ENCODE data around the gene SCN3A.

SCN3A gene

GRCh38 chr2:165056564-165056963, 147.3 kb downstream of the SCN3A start:
- Histone ChIP-seq H3K9me2 (replicated peaks; ENCODE audit: insufficient read depth, low read length) (no peaks in the 10 kb centered on the region), H3K4me3 (ENCODE audit: low read length) (no peak overlapping the region), H4K20me1 (ENCODE audit: insufficient read depth, low read length) (no peaks in the 10 kb centered on the region), H3K9ac (ENCODE audit: low read length) (no peak overlapping the region), H3K36me3 (replicated peaks; ENCODE audit: insufficient read depth, low read length) (no peaks in the 10 kb centered on the region), H3F3A (ENCODE audit: insufficient read depth, low read length) (no peaks in the 10 kb centered on the region), H3K27me3 (replicated peaks; ENCODE audit: insufficient read depth, low read length) (no peaks in the 10 kb centered on the region), H3K79me2 (ENCODE audit: low read length) (no peaks in the 10 kb centered on the region), H3K4me2 (ENCODE audit: low read depth, low read length) (no peak overlapping the region), H3K27ac (ENCODE audit: low read length) (no peak overlapping the region), H3K4me1 (ENCODE audit: low read length) (peaks cover 10% of the 10 kb centered on the region), H2AFZ (ENCODE audit: low read length) (no peak overlapping the region), H3K9me3 (replicated peaks; ENCODE audit: insufficient read depth, low read length) (no peaks in the 10 kb centered on the region)
- DNase-seq = no peak
- TF ChIP-seq EZH2 (optimal IDR thresholded peaks at IDR 0.05; ENCODE audit: low read depth, low read length) (no peak), EZH2phosphoT487 (IDR thresholded peaks at IDR 0.05; ENCODE audit: low read length) (no peak)
- TF ChIP-seq, protein P1, sequence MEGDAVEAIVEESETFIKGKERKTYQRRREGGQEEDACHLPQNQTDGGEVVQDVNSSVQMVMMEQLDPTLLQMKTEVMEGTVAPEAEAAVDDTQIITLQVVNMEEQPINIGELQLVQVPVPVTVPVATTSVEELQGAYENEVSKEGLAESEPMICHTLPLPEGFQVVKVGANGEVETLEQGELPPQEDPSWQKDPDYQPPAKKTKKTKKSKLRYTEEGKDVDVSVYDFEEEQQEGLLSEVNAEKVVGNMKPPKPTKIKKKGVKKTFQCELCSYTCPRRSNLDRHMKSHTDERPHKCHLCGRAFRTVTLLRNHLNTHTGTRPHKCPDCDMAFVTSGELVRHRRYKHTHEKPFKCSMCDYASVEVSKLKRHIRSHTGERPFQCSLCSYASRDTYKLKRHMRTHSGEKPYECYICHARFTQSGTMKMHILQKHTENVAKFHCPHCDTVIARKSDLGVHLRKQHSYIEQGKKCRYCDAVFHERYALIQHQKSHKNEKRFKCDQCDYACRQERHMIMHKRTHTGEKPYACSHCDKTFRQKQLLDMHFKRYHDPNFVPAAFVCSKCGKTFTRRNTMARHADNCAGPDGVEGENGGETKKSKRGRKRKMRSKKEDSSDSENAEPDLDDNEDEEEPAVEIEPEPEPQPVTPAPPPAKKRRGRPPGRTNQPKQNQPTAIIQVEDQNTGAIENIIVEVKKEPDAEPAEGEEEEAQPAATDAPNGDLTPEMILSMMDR (IDR thresholded peaks at IDR 0.05; ENCODE audit: low read length) = no peak

DNA sequence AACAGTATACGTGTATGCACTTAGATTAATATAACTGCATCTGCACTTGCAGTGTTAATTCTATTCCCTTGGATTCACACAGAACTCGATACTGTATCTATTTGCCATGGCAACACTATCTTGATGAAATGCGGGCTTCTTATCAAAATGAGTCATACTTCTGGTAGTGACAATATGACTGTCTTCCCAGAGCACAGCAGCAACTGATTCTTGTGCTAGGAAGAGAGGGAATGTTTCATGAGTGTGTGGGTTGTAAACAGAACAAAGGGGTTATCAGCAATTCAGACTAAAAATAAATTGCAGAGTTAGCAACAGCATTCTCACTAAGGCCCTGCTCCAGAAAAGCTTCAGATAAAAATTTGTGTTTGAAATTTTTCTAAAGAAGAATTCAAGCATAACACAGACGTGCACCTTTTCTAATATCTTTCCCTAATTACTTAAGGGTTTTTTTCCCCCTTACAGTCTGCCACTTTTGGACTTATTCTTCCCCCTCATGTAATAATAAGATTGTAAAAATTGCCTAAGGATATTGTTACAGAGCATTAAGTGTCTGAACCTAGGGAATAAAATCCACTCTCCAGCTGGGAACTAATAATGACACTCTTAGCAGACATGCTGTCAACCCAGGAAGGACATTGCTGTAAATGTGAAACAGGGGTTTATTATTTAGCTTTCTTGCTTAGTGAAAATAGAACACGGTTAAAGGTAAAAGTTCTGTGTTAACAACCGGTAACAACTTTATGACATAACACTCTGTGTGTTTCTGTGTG, 148.6 kb downstream of the SCN3A start:
- Histone ChIP-seq H3K9me2 (replicated peaks; ENCODE audit: insufficient read depth, low read length) (no peaks in the 10 kb centered on the region), H4K20me1 (ENCODE audit: insufficient read depth, low read length) (no peaks in the 10 kb centered on the region), H3K27ac (ENCODE audit: low read length) (no peak overlapping the region), H3K79me2 (ENCODE audit: low read length) (no peaks in the 10 kb centered on the region), H3K27me3 (replicated peaks; ENCODE audit: insufficient read depth, low read length) (no peaks in the 10 kb centered on the region), H3K36me3 (replicated peaks; ENCODE audit: insufficient read depth, low read length) (no peaks in the 10 kb centered on the region), H3F3A (ENCODE audit: insufficient read depth, low read length) (no peaks in the 10 kb centered on the region), H2AFZ (ENCODE audit: low read length) (no peak overlapping the region), H3K4me1 (ENCODE audit: low read length) (peaks cover 10% of the 10 kb centered on the region), H3K9me3 (replicated peaks; ENCODE audit: insufficient read depth, low read length) (no peaks in the 10 kb centered on the region), H3K4me3 (ENCODE audit: low read length) (no peak overlapping the region), H3K9ac (ENCODE audit: low read length) (no peak overlapping the region), H3K4me2 (ENCODE audit: low read depth, low read length) (no peak overlapping the region)
- TF ChIP-seq EZH2phosphoT487 (IDR thresholded peaks at IDR 0.05; ENCODE audit: low read length) = no peak
- TF ChIP-seq, protein P1 (IDR thresholded peaks at IDR 0.05; ENCODE audit: low read length) = no peak
- TF ChIP-seq EZH2 (optimal IDR thresholded peaks at IDR 0.05; ENCODE audit: low read depth, low read length) = no peak
- DNase-seq = no peak

- Histone ChIP-seq H3K9me2 (replicated peaks; ENCODE audit: insufficient read depth, low read length) (no peaks in the 10 kb centered on the region), H3K27me3 (replicated peaks; ENCODE audit: insufficient read depth, low read length) (no peaks in the 10 kb centered on the region), H3K36me3 (replicated peaks; ENCODE audit: insufficient read depth, low read length) (no peaks in the 10 kb centered on the region), H3F3A (ENCODE audit: insufficient read depth, low read length) (no peaks in the 10 kb centered on the region), H3K9me3 (replicated peaks; ENCODE audit: insufficient read depth, low read length) (no peaks in the 10 kb centered on the region), H3K4me3 (ENCODE audit: low read length) (no peak overlapping the region), H3K27ac (ENCODE audit: low read length) (no peak overlapping the region), H3K4me2 (ENCODE audit: low read depth, low read length) (no peak overlapping the region), H3K9ac (ENCODE audit: low read length) (no peak overlapping the region), H4K20me1 (ENCODE audit: insufficient read depth, low read length) (no peaks in the 10 kb centered on the region), H2AFZ (ENCODE audit: low read length) (no peak overlapping the region), H3K79me2 (ENCODE audit: low read length) (no peaks in the 10 kb centered on the region), H3K4me1 (ENCODE audit: low read length) (peaks cover 10% of the 10 kb centered on the region)
- TF ChIP-seq EZH2phosphoT487 (IDR thresholded peaks at IDR 0.05; ENCODE audit: low read length) (no peak), EZH2 (optimal IDR thresholded peaks at IDR 0.05; ENCODE audit: low read depth, low read length) (no peak)
- TF ChIP-seq, protein P1 (IDR thresholded peaks at IDR 0.05; ENCODE audit: low read length) = no peak
- no peak for DNase-seq
These were observed 149.2 kb downstream of the SCN3A start for GRCh38 chr2:165054652-165055051.

Measured in MM.1S (cell line).